Common myeloid progenitor, CD34-positive (primary cell): ENCODE measurements around the gene OR52K1.
A peak's percentile ranks its signal among the peaks of the same experiment; 100 is the strongest.
"Not testable (repeated sequence)": the region's sequence is repeated elsewhere in the genome, so short reads cannot be mapped to it uniquely, and the experiment has no call there.

Experiments
- CTCF ChIA-PET: fragments of 350-600 bp; sonication (Branson Sonifier 250); formaldehyde crosslinking; loops from one replicate; lab custom pipeline; 2021; ENCODE audit warnings: antibody characterized with exemption; lab: Charles Lee
- POLR2A ChIA-PET: fragments of 350-600 bp; sonication (Branson Sonifier 250); formaldehyde crosslinking; loops from one replicate; lab custom pipeline; 2021; ENCODE audit warnings: antibody characterized with exemption; lab: Charles Lee
- DNase-seq, 3 donors: peaks; one replicate each; pipeline versions ENCODE4 v3.0.0 to v3.0.0-alpha.2; 2013
- H3K27ac ChIP-seq, 2 experiments: 1 replicate in 1 of 2; 2 replicates in 1 of 2; pipeline ENCODE4 v1.7.0; 2013; ENCODE audit warnings: inconsistent platforms in 2 of 2, low read length in 2 of 2, mild to moderate bottlenecking in 2 of 2, low read depth in 1 of 2, moderate library complexity in 1 of 2; ENCODE audit not compliant: severe bottlenecking in 2 of 2, insufficient read depth in 1 of 2, poor library complexity in 1 of 2
- H3K27me3 ChIP-seq, 5 experiments: replicated peaks in 2 of 5; 1 replicate in 3 of 5; 2 replicates in 2 of 5; pipeline versions ENCODE4 v1.6.1 to v1.7.0; 2013; ENCODE audit warnings: low read length in 4 of 5, mild to moderate bottlenecking in 2 of 5, moderate library complexity in 2 of 5, inconsistent platforms in 1 of 5; ENCODE audit not compliant: insufficient read depth in 5 of 5, control insufficient read depth in 4 of 5
- H3K36me3 ChIP-seq, 4 experiments: 1 replicate in 2 of 4; 2 replicates in 2 of 4; pipeline versions ENCODE4 v1.6.1 to v1.7.0; 2013; ENCODE audit warnings: low read length in 3 of 4, control low read depth in 1 of 4, mild to moderate bottlenecking in 1 of 4; ENCODE audit not compliant: control insufficient read depth in 4 of 4, insufficient read depth in 4 of 4
- H3K4me1 ChIP-seq, 4 experiments: 1 replicate in 3 of 4; 2 replicates in 1 of 4; pipeline versions ENCODE4 v1.6.1 to v1.7.1; 2013; ENCODE audit warnings: low read length in 3 of 4, mild to moderate bottlenecking in 3 of 4, control low read depth in 1 of 4, inconsistent platforms in 1 of 4, moderate library complexity in 1 of 4; ENCODE audit not compliant: control insufficient read depth in 4 of 4, insufficient read depth in 4 of 4; ENCODE audit errors: control extremely low read depth in 1 of 4
- H3K4me3 ChIP-seq, 7 experiments: 1 replicate in 4 of 7; 2 replicates in 3 of 7; pipeline versions ENCODE4 v1.5.1 to v1.7.0; 2013; ENCODE audit warnings: mild to moderate bottlenecking in 7 of 7, low read length in 6 of 7, moderate library complexity in 6 of 7, inconsistent platforms in 2 of 7, low read depth in 2 of 7, control low read depth in 1 of 7; ENCODE audit not compliant: insufficient read depth in 4 of 7, control insufficient read depth in 1 of 7; ENCODE audit errors: extremely low read depth in 1 of 7
- H3K9me3 ChIP-seq, 5 experiments: 1 replicate in 4 of 5; 2 replicates in 1 of 5; pipeline versions ENCODE4 v1.6.1 to v1.7.1; 2013; ENCODE audit warnings: low read length in 4 of 5, mild to moderate bottlenecking in 2 of 5, inconsistent platforms in 1 of 5, low read depth in 1 of 5, moderate library complexity in 1 of 5; ENCODE audit not compliant: control insufficient read depth in 4 of 5, insufficient read depth in 2 of 5; ENCODE audit errors: control extremely low read depth in 1 of 5
- WGBS: methylation state at CpG from one replicate; pipeline ENCODE4 v1.1.5; 2013; ENCODE audit not compliant: insufficient coverage; 5-methylcytosine and 5-hydroxymethylcytosine counted together

Gene OR52K1

DNA sequence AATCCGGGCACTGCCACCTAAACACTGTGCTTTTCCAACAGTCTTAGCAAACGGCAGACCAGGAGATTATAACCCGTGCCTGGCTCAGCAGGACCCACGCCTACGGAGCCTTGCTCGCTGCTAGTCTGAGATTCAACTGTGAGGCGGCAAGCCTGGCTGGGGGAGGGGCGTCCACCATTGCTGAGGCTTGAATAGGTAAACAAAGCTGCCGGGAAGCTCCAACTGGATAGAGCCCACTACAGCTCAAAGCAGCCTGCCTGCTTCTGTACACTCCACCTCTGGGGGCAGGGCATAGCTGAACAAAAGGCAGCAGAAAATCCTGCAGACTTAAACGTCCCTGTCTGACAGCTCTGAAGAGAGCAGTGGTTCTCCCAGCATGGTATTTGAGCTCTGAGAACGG lies 49.2 kb downstream of the OR52K1 start:
- POLR2A ChIA-PET, DNase-seq, H3K4me1 ChIP-seq, H3K27ac ChIP-seq, H3K36me3 ChIP-seq, H3K27me3 ChIP-seq, H3K4me3 ChIP-seq, CTCF ChIA-PET, H3K9me3 ChIP-seq: not testable (repeated sequence)
- WGBS: 91% methylated on average over 11 of the region's 11 CpGs

DNA sequence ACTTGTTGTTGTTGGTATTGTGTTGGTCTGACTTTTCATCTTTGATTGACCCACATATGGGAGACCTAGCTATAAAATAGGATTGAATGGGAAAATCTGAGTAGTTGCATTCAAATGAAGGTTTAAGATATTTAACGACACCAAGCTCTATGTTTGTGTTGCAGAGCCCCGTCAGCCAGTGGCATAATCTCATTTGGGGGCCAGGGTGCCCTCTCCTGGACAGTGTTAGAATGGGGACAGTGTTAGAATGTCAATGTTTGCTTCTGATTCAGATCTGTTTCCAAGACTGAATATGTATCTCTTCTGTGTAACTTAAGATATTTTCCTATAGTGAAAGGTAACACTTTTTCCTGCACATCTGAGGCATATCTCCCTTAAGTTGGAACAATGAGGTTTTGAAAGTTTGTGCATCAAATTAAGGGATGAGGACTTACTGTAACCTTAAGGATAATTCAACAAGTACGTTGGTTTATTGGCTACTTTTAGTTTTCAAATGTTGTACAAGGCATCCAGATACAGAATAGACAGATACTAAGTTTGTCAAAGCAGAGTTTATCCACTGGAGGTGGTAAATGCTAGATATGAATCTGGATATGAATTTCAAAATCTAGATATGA lies 57.3 kb downstream of the OR52K1 start:
- H3K27ac ChIP-seq: no peak overlapping the region
- CTCF ChIA-PET: interaction anchor here (0.6 to 12.6 kb wide), 13 partner anchors 13 to 357 kb away, joined by 3 to 177 read pairs (median 3); no protein-coding TSS in a partner anchor

DNA sequence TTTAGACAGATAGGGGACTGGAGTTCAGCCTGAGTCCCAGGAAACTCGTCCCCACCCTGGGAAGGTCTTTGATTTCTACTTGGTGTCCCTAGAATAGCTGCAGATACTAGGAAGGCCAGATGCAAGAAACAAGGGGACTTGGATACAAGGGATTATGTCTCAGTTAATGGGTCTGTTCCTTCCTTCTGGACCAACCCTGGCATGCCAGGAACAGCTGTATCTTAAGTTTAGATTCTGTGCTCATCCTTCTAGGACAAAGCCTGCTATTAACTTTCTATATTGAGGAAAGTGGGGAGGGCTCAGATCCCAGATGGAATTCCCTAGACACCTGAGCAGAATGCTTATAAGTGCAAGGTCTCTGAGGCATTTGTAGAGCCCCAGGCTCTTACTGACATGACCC lies 58.6 kb downstream of the OR52K1 start:
- ChIA-PET POLR2A (no interaction called here), CTCF (interaction anchor here (1.0 to 12.6 kb wide), 4 partner anchors 15 to 358 kb away, joined by 3 to 177 read pairs (median 4); no protein-coding TSS in a partner anchor)
- H3K4me3 ChIP-seq: no peak overlapping the region
- H3K36me3 ChIP-seq: no peaks in the 10 kb centered on the region
- H3K4me1 ChIP-seq: no peaks in the 10 kb centered on the region
- H3K9me3 ChIP-seq: no peaks in the 10 kb centered on the region
- DNase-seq: no peak
- peaks cover 0 to 7% (median 0%) of the 10 kb centered on the region in 5 experiments for H3K27me3 ChIP-seq
- H3K27ac ChIP-seq: no peak overlapping the region
- WGBS: 83% methylated on average over 1 of the region's 1 CpG

More for the DNA sequence above, 57.3 kb downstream of the OR52K1 start:
- peak; percentile 32 to 63 (median 55) for DNase-seq
- Histone ChIP-seq H3K36me3 (no peaks in the 10 kb centered on the region), H3K27me3 (peaks cover 0 to 7% (median 0%) of the 10 kb centered on the region in 5 experiments), H3K4me3 (no peak overlapping the region), H3K9me3 (no peaks in the 10 kb centered on the region), H3K4me1 (no peaks in the 10 kb centered on the region)
- POLR2A ChIA-PET: no interaction called here
- WGBS: 50% methylated on average over 2 of the region's 3 CpGs
